ENCODE data around the gene TNKS1BP1. TPM values are rescaled to one million over a fixed set of nuclear protein-coding genes. Genes with fewer than 3 reads are reported as not detected.
A peak's percentile ranks its signal among the peaks of the same experiment; 100 is the strongest.

The TNKS1BP1 gene
- polyA plus RNA-seq, 1 of the 3 experiments (the other 2 are of a cell fraction): 43.3 TPM

DNA sequence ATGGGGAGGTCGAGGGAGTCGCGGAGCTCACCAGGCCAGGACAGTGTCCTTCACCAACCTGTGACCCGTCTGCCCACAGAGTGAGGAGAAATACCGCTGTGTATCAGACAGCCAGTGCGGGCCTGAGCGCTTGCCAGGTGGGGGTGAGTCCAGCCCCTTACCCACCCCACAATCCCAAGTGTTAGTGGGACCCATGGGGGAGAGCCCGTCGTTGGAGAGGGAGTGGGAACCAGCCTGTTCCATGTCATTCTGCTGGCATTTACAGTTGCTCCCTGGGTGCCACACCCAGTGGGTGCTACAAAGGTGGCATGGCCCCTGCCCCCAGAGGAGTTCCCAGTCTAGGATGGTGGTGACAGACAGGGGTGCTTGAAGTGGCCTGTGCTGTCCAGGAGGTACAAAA is 22.6 kb upstream of the TNKS1BP1 start:
- ChIA-PET POLR2A (no interaction called here), CTCF (interaction anchor here (0.9 to 4.4 kb wide), 8 partner anchors 9 to 180 kb away, joined by 3 to 42 read pairs (median 6); partner anchors contain the start of gene P2RX3)
- H4K20me1 ChIP-seq (ENCODE audit: insufficient read depth): no peaks in the 10 kb centered on the region
- no peak overlapping the region for H2AFZ ChIP-seq (ENCODE audit: low read depth)
- no peaks in the 10 kb centered on the region for H3K9me3 ChIP-seq
- no peaks in the 10 kb centered on the region for H3K9me2 ChIP-seq
- no peak overlapping the region for H3K4me2 ChIP-seq
- no peak overlapping the region for H3K4me3 ChIP-seq (ENCODE audit: low read depth in 2 of 2, low read length in 1 of 2)
- WGBS (ENCODE audit: low lambda C conversion rate): 81% methylated on average over 7 of the region's 9 CpGs
- H3K27ac ChIP-seq (ENCODE audit: low read depth in 2 of 2, low read length in 1 of 2): no peak overlapping the region
- H3K79me2 ChIP-seq (ENCODE audit: insufficient read depth): no peaks in the 10 kb centered on the region
- TF ChIP-seq POLR2AphosphoS5 (IDR thresholded peaks at IDR 0.05; ENCODE audit: low read depth, low read length) (no peak), RXRA (IDR thresholded peaks at IDR 0.05; ENCODE audit: borderline replicate concordance, low read depth) (no peak), RAD21 (IDR thresholded peaks at IDR 0.05; ENCODE audit: low read length) (no peak)
- no peaks in the 10 kb centered on the region for H3K36me3 ChIP-seq (replicated peaks in 1 of 2; ENCODE audit: control insufficient read depth in 1 of 2, insufficient read depth in 2 of 2, low read length in 1 of 2)
- DNase-seq: no peak
- no peaks in the 10 kb centered on the region for H3F3A ChIP-seq (replicated peaks; ENCODE audit: insufficient read depth)
- H3K9ac ChIP-seq: no peak overlapping the region
- peaks cover 0 to 2% of the 10 kb centered on the region in 2 experiments; a peak in 1 of 4 replicates for H3K4me1 ChIP-seq (ENCODE audit: control insufficient read depth in 1 of 2, insufficient read depth in 2 of 2, low read depth in 1 of 2, low read length in 1 of 2)
- H3K27me3 ChIP-seq (ENCODE audit: insufficient read depth): no peaks in the 10 kb centered on the region

DNA sequence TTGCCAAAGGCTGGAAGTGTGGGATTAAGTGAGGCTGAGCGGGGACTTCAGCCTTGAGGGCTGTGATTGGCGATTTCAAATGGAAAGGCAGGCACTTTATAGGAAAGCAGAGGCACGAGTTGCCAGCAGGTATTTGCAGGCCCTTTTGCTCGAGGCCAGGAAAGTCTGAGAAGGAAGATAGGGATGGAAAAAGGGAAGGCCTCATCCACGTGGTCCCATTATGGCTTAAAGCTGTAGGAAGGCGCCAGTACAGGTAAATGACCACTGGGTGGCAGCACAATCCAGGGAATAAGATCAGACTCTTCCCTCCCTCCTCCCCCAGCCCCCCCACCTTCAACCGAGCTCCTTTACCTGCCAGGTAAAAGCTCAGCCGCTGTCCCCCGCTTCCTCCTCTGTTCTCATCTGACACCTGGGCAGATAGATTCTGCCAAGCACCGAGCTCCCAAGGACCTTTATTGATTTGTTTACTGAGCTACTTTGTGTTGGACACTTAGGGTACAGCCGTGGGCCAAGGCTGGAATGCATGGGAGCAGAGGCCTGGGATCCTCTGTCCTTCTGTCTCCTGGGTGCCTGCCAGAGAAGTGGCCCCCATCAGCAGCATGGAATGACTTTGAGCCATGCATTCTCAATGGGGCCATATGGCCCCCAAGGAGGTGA is 20.9 kb upstream of the TNKS1BP1 start:
- Histone ChIP-seq H3F3A (replicated peaks; ENCODE audit: insufficient read depth) (no peaks in the 10 kb centered on the region), H3K79me2 (ENCODE audit: insufficient read depth) (no peaks in the 10 kb centered on the region), H3K36me3 (replicated peaks in 1 of 2; ENCODE audit: control insufficient read depth in 1 of 2, insufficient read depth in 2 of 2, low read length in 1 of 2) (no peaks in the 10 kb centered on the region), H3K27me3 (ENCODE audit: insufficient read depth) (no peaks in the 10 kb centered on the region), H3K9me2 (no peaks in the 10 kb centered on the region), H3K4me2 (no peak overlapping the region), H4K20me1 (ENCODE audit: insufficient read depth) (no peaks in the 10 kb centered on the region), H3K27ac (ENCODE audit: low read depth in 2 of 2, low read length in 1 of 2) (no peak overlapping the region; a peak in 1 of 4 replicates), H3K4me1 (ENCODE audit: control insufficient read depth in 1 of 2, insufficient read depth in 2 of 2, low read depth in 1 of 2, low read length in 1 of 2) (peaks cover 0 to 2% of the 10 kb centered on the region in 2 experiments; a peak in 1 of 4 replicates), H3K4me3 (ENCODE audit: low read depth in 2 of 2, low read length in 1 of 2) (no peak overlapping the region; a peak in 1 of 4 replicates), H3K9me3 (no peaks in the 10 kb centered on the region), H3K9ac (peak overlapping the region; percentile 33; the same call in 1 of the 2 replicates), H2AFZ (ENCODE audit: low read depth) (peak overlapping the region; percentile 73; the same call in 1 of the 2 replicates)
- peak; percentile 86 for DNase-seq
- 28% methylated on average over 11 of the region's 11 CpGs for WGBS (ENCODE audit: low lambda C conversion rate)
- POLR2A ChIA-PET: interaction anchor here (0.9 to 1.2 kb wide), 2 partner anchors 20 to 22 kb away, joined by 3 read pairs; partner anchors contain the start of gene TNKS1BP1
- CTCF ChIA-PET: interaction anchor here (0.6 to 4.4 kb wide), 29 partner anchors 9 to 505 kb away, joined by 3 to 42 read pairs (median 5); partner anchors contain the start of genes RTN4RL2, SLC43A1 and UBE2L6
- no peak for TF ChIP-seq TEAD4 (IDR thresholded peaks at IDR 0.05; ENCODE audit: borderline replicate concordance, insufficient read depth)
- TF ChIP-seq SMC3 (IDR thresholded peaks at IDR 0.05; ENCODE audit: low read depth, low read length): peak; percentile 58
- TF ChIP-seq FOSL2 (IDR thresholded peaks at IDR 0.05; ENCODE audit: borderline replicate concordance, low read depth): no peak
- TF ChIP-seq CHD2 (IDR thresholded peaks at IDR 0.05; ENCODE audit: low read length, partially characterized antibody): no peak
- TF ChIP-seq RFX5 (IDR thresholded peaks at IDR 0.05; ENCODE audit: low read length): no peak
- TF ChIP-seq, protein P1, sequence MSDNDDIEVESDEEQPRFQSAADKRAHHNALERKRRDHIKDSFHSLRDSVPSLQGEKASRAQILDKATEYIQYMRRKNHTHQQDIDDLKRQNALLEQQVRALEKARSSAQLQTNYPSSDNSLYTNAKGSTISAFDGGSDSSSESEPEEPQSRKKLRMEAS (IDR thresholded peaks at IDR 0.05; ENCODE audit: low read depth): peak; percentile 91
- TF ChIP-seq RXRA (IDR thresholded peaks at IDR 0.05; ENCODE audit: borderline replicate concordance, low read depth): no peak
- TF ChIP-seq RAD21 (IDR thresholded peaks at IDR 0.05; ENCODE audit: low read length): peak; percentile 75
- peak; percentile 49; the same call in 1 of the 2 replicates for TF ChIP-seq MXI1 (IDR thresholded peaks at IDR 0.05; ENCODE audit: low read depth, low read length)
- no peak for TF ChIP-seq EZH2phosphoT487 (IDR thresholded peaks at IDR 0.05; ENCODE audit: borderline replicate concordance, low read depth)
- no peak for TF ChIP-seq NRF1 (IDR thresholded peaks at IDR 0.05; ENCODE audit: low read depth, low read length)
- TF ChIP-seq, protein P2, sequence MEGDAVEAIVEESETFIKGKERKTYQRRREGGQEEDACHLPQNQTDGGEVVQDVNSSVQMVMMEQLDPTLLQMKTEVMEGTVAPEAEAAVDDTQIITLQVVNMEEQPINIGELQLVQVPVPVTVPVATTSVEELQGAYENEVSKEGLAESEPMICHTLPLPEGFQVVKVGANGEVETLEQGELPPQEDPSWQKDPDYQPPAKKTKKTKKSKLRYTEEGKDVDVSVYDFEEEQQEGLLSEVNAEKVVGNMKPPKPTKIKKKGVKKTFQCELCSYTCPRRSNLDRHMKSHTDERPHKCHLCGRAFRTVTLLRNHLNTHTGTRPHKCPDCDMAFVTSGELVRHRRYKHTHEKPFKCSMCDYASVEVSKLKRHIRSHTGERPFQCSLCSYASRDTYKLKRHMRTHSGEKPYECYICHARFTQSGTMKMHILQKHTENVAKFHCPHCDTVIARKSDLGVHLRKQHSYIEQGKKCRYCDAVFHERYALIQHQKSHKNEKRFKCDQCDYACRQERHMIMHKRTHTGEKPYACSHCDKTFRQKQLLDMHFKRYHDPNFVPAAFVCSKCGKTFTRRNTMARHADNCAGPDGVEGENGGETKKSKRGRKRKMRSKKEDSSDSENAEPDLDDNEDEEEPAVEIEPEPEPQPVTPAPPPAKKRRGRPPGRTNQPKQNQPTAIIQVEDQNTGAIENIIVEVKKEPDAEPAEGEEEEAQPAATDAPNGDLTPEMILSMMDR (IDR thresholded peaks at IDR 0.05): peak; percentile 68
- TF ChIP-seq ELF1 (IDR thresholded peaks at IDR 0.05): no peak
- no peak for TF ChIP-seq EP300 (IDR thresholded peaks at IDR 0.05; ENCODE audit: borderline replicate concordance in 1 of 2, low read depth in 1 of 2, low read length in 1 of 2)
- TF ChIP-seq POLR2AphosphoS5 (IDR thresholded peaks at IDR 0.05; ENCODE audit: low read depth, low read length): no peak
- TF ChIP-seq FOXJ3 (CRISPR knock-in tag; IDR thresholded peaks at IDR 0.05): no peak
- TF ChIP-seq, protein P3, sequence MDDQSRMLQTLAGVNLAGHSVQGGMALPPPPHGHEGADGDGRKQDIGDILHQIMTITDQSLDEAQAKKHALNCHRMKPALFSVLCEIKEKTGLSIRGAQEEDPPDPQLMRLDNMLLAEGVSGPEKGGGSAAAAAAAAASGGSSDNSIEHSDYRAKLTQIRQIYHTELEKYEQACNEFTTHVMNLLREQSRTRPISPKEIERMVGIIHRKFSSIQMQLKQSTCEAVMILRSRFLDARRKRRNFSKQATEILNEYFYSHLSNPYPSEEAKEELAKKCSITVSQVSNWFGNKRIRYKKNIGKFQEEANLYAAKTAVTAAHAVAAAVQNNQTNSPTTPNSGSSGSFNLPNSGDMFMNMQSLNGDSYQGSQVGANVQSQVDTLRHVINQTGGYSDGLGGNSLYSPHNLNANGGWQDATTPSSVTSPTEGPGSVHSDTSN (IDR thresholded peaks at IDR 0.05): no peak
- TF ChIP-seq RCOR1 (IDR thresholded peaks at IDR 0.05; ENCODE audit: low read length): no peak
- no peak for TF ChIP-seq MEF2A (IDR thresholded peaks at IDR 0.05; ENCODE audit: borderline replicate concordance, low read depth)
- TF ChIP-seq, protein P4, sequence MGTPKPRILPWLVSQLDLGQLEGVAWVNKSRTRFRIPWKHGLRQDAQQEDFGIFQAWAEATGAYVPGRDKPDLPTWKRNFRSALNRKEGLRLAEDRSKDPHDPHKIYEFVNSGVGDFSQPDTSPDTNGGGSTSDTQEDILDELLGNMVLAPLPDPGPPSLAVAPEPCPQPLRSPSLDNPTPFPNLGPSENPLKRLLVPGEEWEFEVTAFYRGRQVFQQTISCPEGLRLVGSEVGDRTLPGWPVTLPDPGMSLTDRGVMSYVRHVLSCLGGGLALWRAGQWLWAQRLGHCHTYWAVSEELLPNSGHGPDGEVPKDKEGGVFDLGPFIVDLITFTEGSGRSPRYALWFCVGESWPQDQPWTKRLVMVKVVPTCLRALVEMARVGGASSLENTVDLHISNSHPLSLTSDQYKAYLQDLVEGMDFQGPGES (IDR thresholded peaks at IDR 0.05; ENCODE audit: low read depth, low read length): no peak
- TF ChIP-seq, protein P5, sequence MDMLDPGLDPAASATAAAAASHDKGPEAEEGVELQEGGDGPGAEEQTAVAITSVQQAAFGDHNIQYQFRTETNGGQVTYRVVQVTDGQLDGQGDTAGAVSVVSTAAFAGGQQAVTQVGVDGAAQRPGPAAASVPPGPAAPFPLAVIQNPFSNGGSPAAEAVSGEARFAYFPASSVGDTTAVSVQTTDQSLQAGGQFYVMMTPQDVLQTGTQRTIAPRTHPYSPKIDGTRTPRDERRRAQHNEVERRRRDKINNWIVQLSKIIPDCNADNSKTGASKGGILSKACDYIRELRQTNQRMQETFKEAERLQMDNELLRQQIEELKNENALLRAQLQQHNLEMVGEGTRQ (IDR thresholded peaks at IDR 0.05; ENCODE audit: borderline replicate concordance, low read depth, low read length): no peak
